ENCODE data around the gene FAM3D.

The FAM3D gene

GRCh38 chr3:58628823-58629562 lies 37.6 kb downstream of the FAM3D start:
- no peak for DNase-seq (ENCODE audit: low read depth in 3 of 3, low spot score in 1 of 3)

- DNase-seq (ENCODE audit: low read depth in 3 of 3, low spot score in 1 of 3) = no peak
These were observed 38.6 kb downstream of the FAM3D start for GRCh38 chr3:58627941-58628340.

GRCh38 chr3:58627570-58627885 lies 39.0 kb downstream of the FAM3D start:
- DNase-seq (ENCODE audit: low read depth in 3 of 3, low spot score in 1 of 3) = no peak

GRCh38 chr3:58626841-58627569 lies 39.6 kb downstream of the FAM3D start:
- DNase-seq (ENCODE audit: low read depth in 3 of 3, low spot score in 1 of 3) = no peak

- no peak for DNase-seq (ENCODE audit: low read depth in 3 of 3, low spot score in 1 of 3)
These were observed 41.3 kb downstream of the FAM3D start for GRCh38 chr3:58625196-58625824.

- DNase-seq (ENCODE audit: low read depth in 3 of 3, low spot score in 1 of 3) = no peak
These were observed 42.0 kb downstream of the FAM3D start for GRCh38 chr3:58624550-58624949.

- DNase-seq (ENCODE audit: low read depth in 3 of 3, low spot score in 1 of 3) = no peak
These were observed 42.6 kb downstream of the FAM3D start for GRCh38 chr3:58623961-58624360.

GRCh38 chr3:58623478-58623877 lies 43.1 kb downstream of the FAM3D start:
- DNase-seq (ENCODE audit: low read depth in 3 of 3, low spot score in 1 of 3) = no peak

GRCh38 chr3:58622892-58623291 lies 43.7 kb downstream of the FAM3D start:
- no peak for DNase-seq (ENCODE audit: low read depth in 3 of 3, low spot score in 1 of 3)

- DNase-seq (ENCODE audit: low read depth in 3 of 3, low spot score in 1 of 3) = no peak
These were observed 44.1 kb downstream of the FAM3D start for GRCh38 chr3:58622436-58622835.

GRCh38 chr3:58621086-58621830 lies 45.3 kb downstream of the FAM3D start:
- no peak for DNase-seq (ENCODE audit: low read depth in 3 of 3, low spot score in 1 of 3)

- no peak for DNase-seq (ENCODE audit: low read depth in 3 of 3, low spot score in 1 of 3)
These were observed 46.2 kb downstream of the FAM3D start for GRCh38 chr3:58620421-58620820.

- no peak for DNase-seq (ENCODE audit: low read depth in 3 of 3, low spot score in 1 of 3)
These were observed 49.2 kb downstream of the FAM3D start for GRCh38 chr3:58617338-58617761.

GRCh38 chr3:58613236-58614132 lies 53.1 kb downstream of the FAM3D start:
- no peak for DNase-seq (ENCODE audit: low read depth in 3 of 3, low spot score in 1 of 3)

GRCh38 chr3:58612830-58613229 lies 53.7 kb downstream of the FAM3D start:
- no peak for DNase-seq (ENCODE audit: low read depth in 3 of 3, low spot score in 1 of 3)

- DNase-seq (ENCODE audit: low read depth in 3 of 3, low spot score in 1 of 3) = no peak
These were observed 56.6 kb downstream of the FAM3D start for GRCh38 chr3:58609990-58610389.

GRCh38 chr3:58608648-58609047 lies 57.9 kb downstream of the FAM3D start:
- DNase-seq (ENCODE audit: low read depth in 3 of 3, low spot score in 1 of 3) = no peak

GRCh38 chr3:58607816-58608215 lies 58.8 kb downstream of the FAM3D start:
- DNase-seq (ENCODE audit: low read depth in 3 of 3, low spot score in 1 of 3) = no peak

GRCh38 chr3:58606693-58607092 lies 59.9 kb downstream of the FAM3D start:
- no peak for DNase-seq (ENCODE audit: low read depth in 3 of 3, low spot score in 1 of 3)

- DNase-seq (ENCODE audit: low read depth in 3 of 3, low spot score in 1 of 3) = no peak
These were observed 62.5 kb downstream of the FAM3D start for GRCh38 chr3:58604031-58604430.

GRCh38 chr3:58603606-58604005 lies 63.0 kb downstream of the FAM3D start:
- no peak for DNase-seq (ENCODE audit: low read depth in 3 of 3, low spot score in 1 of 3)
